GM12872 (cell line): ENCODE measurements around the gene CAMK1G.

Experiments used
- CTCF ChIP-seq: IDR thresholded peaks from 3 replicates; pipeline ENCODE4 v1.5.1; 2011; ENCODE audit warnings: low read depth, mild to moderate bottlenecking, low read length, moderate library complexity; ENCODE audit not compliant: insufficient read depth

The CAMK1G gene

DNA sequence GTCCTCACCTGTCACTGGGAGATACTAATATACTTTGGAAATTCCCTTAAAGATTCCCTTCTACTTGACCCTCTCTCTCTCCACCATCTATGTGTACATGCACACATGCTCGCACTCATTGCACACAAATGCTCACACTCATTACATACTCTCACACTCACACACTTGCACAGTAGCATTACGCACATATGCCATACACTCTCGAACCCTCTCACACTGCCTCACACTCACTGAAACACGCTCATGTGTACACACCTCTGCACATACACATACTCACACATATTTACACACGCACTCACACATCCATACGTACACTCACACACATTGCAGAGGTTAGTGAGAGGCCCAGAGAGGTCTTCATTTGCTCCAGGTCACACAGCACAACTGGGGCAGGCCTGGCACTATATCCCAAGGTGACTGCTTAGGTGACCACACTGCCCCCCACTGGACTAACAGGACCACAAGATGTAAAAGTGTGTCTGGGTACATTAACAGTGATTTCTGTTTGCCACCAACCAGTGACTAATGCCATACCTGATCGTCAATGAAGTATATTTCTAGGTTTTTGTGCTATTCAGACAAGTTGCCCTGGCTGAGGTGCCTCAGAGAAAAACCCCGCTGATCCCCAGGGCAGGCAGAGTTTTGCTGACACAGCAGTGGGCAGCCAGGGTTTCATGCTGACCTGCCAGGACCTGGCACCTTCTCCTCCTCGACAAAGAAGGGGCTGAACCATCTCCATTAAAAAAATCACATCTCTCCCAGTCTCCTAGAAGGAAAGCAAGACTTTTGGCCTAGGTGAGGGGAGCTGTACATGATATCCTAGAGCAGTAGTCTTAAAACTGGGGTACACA lies 28.5 kb upstream of the CAMK1G start:
- peak; percentile 35; the same call in 2 of the 3 replicates for TF ChIP-seq CTCF

- no peak for TF ChIP-seq CTCF
These were observed 27.3 kb upstream of the CAMK1G start for GRCh38 chr1:209556162-209556690.

GRCh38 chr1:209557221-209557620 lies 26.3 kb upstream of the CAMK1G start:
- TF ChIP-seq CTCF: no peak

GRCh38 chr1:209560529-209560928 lies 23.0 kb upstream of the CAMK1G start:
- no peak for TF ChIP-seq CTCF

GRCh38 chr1:209560952-209561351 lies 22.6 kb upstream of the CAMK1G start:
- TF ChIP-seq CTCF: no peak

DNA sequence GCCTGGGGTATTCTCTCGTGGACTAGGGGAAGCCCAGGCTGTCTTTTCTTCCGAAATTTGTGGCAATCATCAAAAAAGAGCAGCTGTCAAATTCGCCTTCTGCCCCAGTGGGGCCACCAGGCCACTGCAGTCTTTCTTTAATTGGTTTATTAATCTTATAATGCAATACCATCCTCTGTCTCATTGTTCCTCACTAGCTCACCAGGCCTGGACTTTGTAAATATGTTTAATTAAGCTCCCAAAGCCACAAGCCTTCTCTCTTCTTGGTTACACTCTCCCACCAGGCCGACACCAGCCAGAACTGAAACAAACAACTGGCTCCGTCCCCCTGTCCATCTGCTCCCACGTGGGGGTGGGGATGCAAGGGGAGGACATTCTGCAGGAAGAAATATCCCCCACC lies 22.0 kb upstream of the CAMK1G start:
- no peak for TF ChIP-seq CTCF

DNA sequence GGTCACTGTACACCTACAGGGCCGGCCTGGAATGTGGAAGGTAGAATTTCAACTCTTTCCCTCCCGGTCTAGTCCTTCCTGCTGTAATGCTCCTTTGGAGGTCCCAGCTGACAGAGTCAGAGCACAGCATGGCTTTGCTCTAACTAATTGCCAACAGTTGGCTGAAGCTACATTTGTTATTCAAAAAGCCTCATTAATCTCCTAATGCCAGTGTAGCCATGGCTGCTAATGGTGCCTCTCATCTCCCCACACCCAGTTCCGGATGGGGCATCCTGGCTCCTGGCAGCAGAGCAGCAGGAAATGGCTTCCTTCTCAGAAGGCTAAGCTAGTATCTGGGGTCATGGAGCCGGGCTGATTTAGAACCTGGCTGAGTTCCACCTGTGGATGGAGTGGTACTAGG lies 18.7 kb upstream of the CAMK1G start:
- no peak for TF ChIP-seq CTCF
